ENCODE data around the gene GRIK4.

DNA sequence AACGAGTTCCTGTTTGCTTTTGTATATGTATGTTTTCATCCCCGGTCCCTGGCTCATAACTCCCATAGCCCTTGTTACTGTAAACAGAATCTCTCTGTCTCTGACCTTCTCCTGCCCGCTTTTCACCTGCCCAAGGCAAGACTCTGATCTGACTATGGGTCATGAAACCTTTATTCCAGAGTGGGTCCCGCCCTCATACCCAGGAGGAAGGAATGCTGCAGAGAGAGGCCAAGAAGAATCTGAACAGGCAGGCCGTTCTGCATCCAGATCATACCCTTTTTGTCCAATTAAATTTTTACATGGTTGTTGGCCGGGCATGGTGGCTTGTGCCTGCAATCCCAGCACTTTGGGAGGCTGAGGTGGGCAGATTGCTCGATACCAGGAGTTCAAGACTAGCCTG is 39.6 kb downstream of the GRIK4 start:
- no peak for TF ChIP-seq POLR2AphosphoS5 (IDR thresholded peaks at IDR 0.05)
- TF ChIP-seq, protein P1, sequence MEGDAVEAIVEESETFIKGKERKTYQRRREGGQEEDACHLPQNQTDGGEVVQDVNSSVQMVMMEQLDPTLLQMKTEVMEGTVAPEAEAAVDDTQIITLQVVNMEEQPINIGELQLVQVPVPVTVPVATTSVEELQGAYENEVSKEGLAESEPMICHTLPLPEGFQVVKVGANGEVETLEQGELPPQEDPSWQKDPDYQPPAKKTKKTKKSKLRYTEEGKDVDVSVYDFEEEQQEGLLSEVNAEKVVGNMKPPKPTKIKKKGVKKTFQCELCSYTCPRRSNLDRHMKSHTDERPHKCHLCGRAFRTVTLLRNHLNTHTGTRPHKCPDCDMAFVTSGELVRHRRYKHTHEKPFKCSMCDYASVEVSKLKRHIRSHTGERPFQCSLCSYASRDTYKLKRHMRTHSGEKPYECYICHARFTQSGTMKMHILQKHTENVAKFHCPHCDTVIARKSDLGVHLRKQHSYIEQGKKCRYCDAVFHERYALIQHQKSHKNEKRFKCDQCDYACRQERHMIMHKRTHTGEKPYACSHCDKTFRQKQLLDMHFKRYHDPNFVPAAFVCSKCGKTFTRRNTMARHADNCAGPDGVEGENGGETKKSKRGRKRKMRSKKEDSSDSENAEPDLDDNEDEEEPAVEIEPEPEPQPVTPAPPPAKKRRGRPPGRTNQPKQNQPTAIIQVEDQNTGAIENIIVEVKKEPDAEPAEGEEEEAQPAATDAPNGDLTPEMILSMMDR (IDR thresholded peaks at IDR 0.05): no peak
